Measurements from ENCODE around the gene OOEP. TPM values are rescaled to one million over a fixed set of nuclear protein-coding genes. Genes with fewer than 3 reads are reported as not detected.

OOEP gene
- total and polyA plus RNA-seq, 2 of the 13 experiments (the other 11 are each of a cell fraction or from before 2014, with no cell fraction given): not detected

GRCh38 chr6:73418081-73418741 is 48.5 kb upstream of the OOEP start (continued):
- TF ChIP-seq SRF (IDR thresholded peaks at IDR 0.05; ENCODE audit: low read depth, low read length) (no peak), KAT7 (CRISPR knock-in tag; IDR thresholded peaks at IDR 0.05; ENCODE audit: borderline replicate concordance) (no peak), ZNF563 (CRISPR knock-in tag; IDR thresholded peaks at IDR 0.05) (no peak)

- ATAC-seq: no peak
- TF ChIP-seq TOPORS (CRISPR knock-in tag; IDR thresholded peaks at IDR 0.05) (no peak), ELK4 (CRISPR knock-in tag; IDR thresholded peaks at IDR 0.05; ENCODE audit: borderline replicate concordance) (no peak), RXRB (CRISPR knock-in tag; IDR thresholded peaks at IDR 0.05; ENCODE audit: borderline replicate concordance) (no peak), HDAC6 (IDR thresholded peaks at IDR 0.05; ENCODE audit: low read depth, low read length) (no peak), RNF219 (CRISPR knock-in tag; IDR thresholded peaks at IDR 0.05) (no peak), ZNF251 (CRISPR knock-in tag; IDR thresholded peaks at IDR 0.05) (no peak), BRD4 (CRISPR knock-in tag; IDR thresholded peaks at IDR 0.05) (no peak), ETS1 (CRISPR knock-in tag; IDR thresholded peaks at IDR 0.05) (no peak), ZHX1 (CRISPR knock-in tag; IDR thresholded peaks at IDR 0.05; ENCODE audit: low read depth) (no peak), SAP130 (CRISPR knock-in tag; IDR thresholded peaks at IDR 0.05; ENCODE audit: low read depth) (no peak), FOSL2 (CRISPR knock-in tag; IDR thresholded peaks at IDR 0.05) (no peak), MAZ (IDR thresholded peaks at IDR 0.05; ENCODE audit: borderline replicate concordance, low read depth, low read length) (no peak), MAZ (CRISPR knock-in tag; IDR thresholded peaks at IDR 0.05; ENCODE audit: low read depth) (no peak)
These were observed 43.4 kb upstream of the OOEP start for GRCh38 chr6:73413102-73413501.

More at GRCh38 chr6:73413102-73413501, 43.4 kb upstream of the OOEP start:
- H3K36me3 ChIP-seq (replicated peaks in 1 of 2; ENCODE audit: control insufficient read depth in 1 of 2, insufficient read depth in 2 of 2, low read length in 2 of 2): no peaks in the 10 kb centered on the region
- H4K20me1 ChIP-seq (ENCODE audit: insufficient read depth, low read length): no peaks in the 10 kb centered on the region
- DNase-seq (ENCODE audit: low spot score) (no peak), FAIRE-seq (no peak)
- in situ Hi-C loops (cut with HindIII; ENCODE audit: extremely low pct_ligation_motif_present, low pct_unique_long_range_greater_than_20kb) (no loop called here), intact Hi-C loops (cut with micrococcal nuclease; ENCODE audit: unreplicated experiment) (no loop called here)
- no peak overlapping the region for H2AFZ ChIP-seq (ENCODE audit: low read length)
- H3K27ac ChIP-seq (ENCODE audit: extremely low read length, insufficient read depth, low read length): no peak overlapping the region
- no peak overlapping the region for H3K4me3 ChIP-seq (replicated peaks in 1 of 3; ENCODE audit: insufficient read depth in 1 of 3, low read depth in 2 of 3, low read length in 3 of 3)
- no TSS peak for BruUV-seq (replicated peaks)
- no peaks in the 10 kb centered on the region for H3K79me2 ChIP-seq (ENCODE audit: insufficient read depth, low read length)
- H3K4me1 ChIP-seq (ENCODE audit: insufficient read depth, low read length): peaks cover 9% of the 10 kb centered on the region; the same call in 1 of the 2 replicates
- no peak overlapping the region for H3K9ac ChIP-seq (ENCODE audit: insufficient read depth, low read depth, low read length)
- H3K27me3 ChIP-seq (ENCODE audit: control insufficient read depth in 1 of 2, insufficient read depth in 2 of 2, low read length in 2 of 2): peaks cover 0 to 7% of the 10 kb centered on the region in 2 experiments; a peak in 1 of 5 replicates
- 98% methylated on average over 3 of the region's 3 CpGs for WGBS (ENCODE audit: low lambda C conversion rate)
- no peak overlapping the region for H3K4me2 ChIP-seq (ENCODE audit: low read depth, low read length)
- ChIA-PET CTCF (ENCODE audit: low intra/inter-chr PET ratio, low total read pairs) (no interaction called here), POLR2A (no interaction called here)
- no peaks in the 10 kb centered on the region for H3K9me3 ChIP-seq (ENCODE audit: low read length)

Measured in HepG2 (cell line).